Esophagus muscularis mucosa (tissue), 4 donors: ENCODE measurements around the gene BCAS3. TPM values are rescaled to one million over a fixed set of nuclear protein-coding genes. Genes with fewer than 3 reads are reported as not detected.

Experiments used
- DNase-seq: peaks from one replicate; pipeline ENCODE4 v3.0.0-alpha.2; 2017; ENCODE audit errors: extremely low spot score
- H3K27ac ChIP-seq, 4 donors: fragments of 200-600 bp; sonication (generic); replicated peaks in 1 of 4; 1 replicate in 3 of 4; 2 replicates in 1 of 4; pipeline ENCODE4 v1.5.1; 2016 to 2019; ENCODE audit warnings: mild to moderate bottlenecking in 1 of 4
- H3K27me3 ChIP-seq, 4 donors: fragments of 200-600 bp; sonication (generic); one replicate each; pipeline versions ENCODE4 v1.5.1 to v1.6.0; 2016 to 2019
- H3K36me3 ChIP-seq, 4 donors: fragments of 200-600 bp; sonication (generic); one replicate each; pipeline ENCODE4 v1.5.1; 2016 to 2019
- H3K4me1 ChIP-seq, 4 donors: fragments of 200-600 bp; sonication (generic); one replicate each; pipeline ENCODE4 v1.5.1; 2016 to 2019
- H3K4me3 ChIP-seq, 4 donors: fragments of 200-600 bp; sonication (generic); 1 replicate in 2 of 4; 2 replicates in 2 of 4; pipeline ENCODE4 v1.5.1; 2016 to 2019; ENCODE audit warnings: mild to moderate bottlenecking in 4 of 4, moderate library complexity in 1 of 4
- H3K9me3 ChIP-seq, 4 donors: fragments of 200-600 bp; sonication (generic); 1 replicate in 3 of 4; 2 replicates in 1 of 4; pipeline ENCODE4 v1.5.1; 2016 to 2019
- EP300 ChIP-seq: sonication (generic); formaldehyde crosslinking; IDR thresholded peaks from one replicate; pipeline ENCODE4 v1.6.1; 2017; ENCODE audit warnings: antibody characterized with exemption
- POLR2A ChIP-seq: fragments of 450-650 bp; IDR thresholded peaks from one replicate; pipeline ENCODE4 v1.6.1; 2017; ENCODE audit warnings: antibody characterized with exemption, moderate library complexity, mild to moderate bottlenecking, low read depth
- POLR2AphosphoS5 ChIP-seq, 2 donors: sonication (generic); formaldehyde crosslinking; IDR thresholded peaks; one replicate each; pipeline ENCODE4 v1.6.1; 2017; ENCODE audit warnings: antibody characterized with exemption in 2 of 2
- WGBS: methylation state at CpG from one replicate; pipeline ENCODE4 v1.1.5; 2018; 5-methylcytosine and 5-hydroxymethylcytosine counted together
- intact Hi-C: fragments of 100-400 bp; cut with DNase I; formaldehyde crosslinking; loops from one replicate; pipeline ENCODE4 v1.15.1; 2023
- total RNA-seq, 4 donors: library from RNA; depleted of rRNA; stranded (reverse); fragments of >200 nt; gene quantifications; one replicate each; pipeline versions ENCODE4 v1.1.0 to v1.2.1, GENCODE V29; 2016
- TF ChIP-seq, protein P1 (sequence below), 3 experiments: fragments of 200-600 bp in 2 of 3; fragments of 450-650 bp in 1 of 3; sonication (generic) in 2 of 3; IDR thresholded peaks; one replicate each; pipeline ENCODE4 v1.5.1; 2017 to 2019; ENCODE audit warnings: antibody characterized with exemption in 3 of 3, mild to moderate bottlenecking in 2 of 3, moderate library complexity in 1 of 3

The BCAS3 gene
- total RNA-seq, 4 donors from 2014 or later: 17.4 to 25.7 (median 19.5) TPM

DNA sequence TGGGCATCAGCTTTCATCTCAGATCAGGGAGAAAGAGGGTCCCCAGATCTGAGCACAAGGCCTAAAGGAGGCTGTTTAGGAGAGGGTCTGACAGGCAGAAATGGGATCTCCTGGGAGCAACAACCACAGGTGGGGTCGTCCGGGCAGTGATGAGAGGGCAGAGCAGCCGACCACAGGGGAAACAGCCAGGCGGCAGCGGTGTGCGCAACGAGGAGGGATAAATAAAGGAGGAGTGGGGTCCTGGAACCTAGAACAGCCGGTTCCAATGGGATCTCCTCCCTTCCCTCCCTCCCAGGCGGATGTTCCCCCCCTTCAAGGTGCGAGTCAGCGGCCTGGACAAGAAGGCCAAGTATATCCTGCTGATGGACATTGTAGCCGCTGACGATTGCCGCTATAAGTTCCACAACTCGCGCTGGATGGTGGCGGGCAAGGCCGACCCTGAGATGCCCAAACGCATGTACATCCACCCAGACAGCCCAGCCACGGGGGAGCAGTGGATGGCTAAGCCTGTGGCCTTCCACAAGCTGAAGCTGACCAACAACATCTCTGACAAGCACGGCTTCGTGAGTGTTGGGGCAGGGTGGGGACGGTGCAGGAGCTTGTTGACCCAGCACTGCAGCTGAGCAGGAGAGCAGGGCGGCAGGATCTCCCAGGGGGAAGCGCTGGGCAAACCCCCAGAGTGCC, 723.9 kb downstream of the BCAS3 start:
- Histone ChIP-seq H3K27me3 (peaks cover 5 to 95% (median 33%) of the 10 kb centered on the region in 4 donors), H3K4me3 (peak overlapping the region; percentile 66 to 78 (median 72)), H3K9me3 (no peaks in the 10 kb centered on the region), H3K27ac (peak overlapping the region; percentile 88 to 96 (median 90)), H3K36me3 (peaks cover 8 to 40% (median 27%) of the 10 kb centered on the region in 4 donors), H3K4me1 (peaks cover 54 to 95% (median 92%) of the 10 kb centered on the region in 4 donors)
- 80% methylated on average over 16 of the region's 25 CpGs for WGBS
- TF ChIP-seq POLR2A (no peak), EP300 (no peak), POLR2AphosphoS5 (IDR thresholded peaks at IDR 0.05) (no peak)
- TF ChIP-seq, protein P1, sequence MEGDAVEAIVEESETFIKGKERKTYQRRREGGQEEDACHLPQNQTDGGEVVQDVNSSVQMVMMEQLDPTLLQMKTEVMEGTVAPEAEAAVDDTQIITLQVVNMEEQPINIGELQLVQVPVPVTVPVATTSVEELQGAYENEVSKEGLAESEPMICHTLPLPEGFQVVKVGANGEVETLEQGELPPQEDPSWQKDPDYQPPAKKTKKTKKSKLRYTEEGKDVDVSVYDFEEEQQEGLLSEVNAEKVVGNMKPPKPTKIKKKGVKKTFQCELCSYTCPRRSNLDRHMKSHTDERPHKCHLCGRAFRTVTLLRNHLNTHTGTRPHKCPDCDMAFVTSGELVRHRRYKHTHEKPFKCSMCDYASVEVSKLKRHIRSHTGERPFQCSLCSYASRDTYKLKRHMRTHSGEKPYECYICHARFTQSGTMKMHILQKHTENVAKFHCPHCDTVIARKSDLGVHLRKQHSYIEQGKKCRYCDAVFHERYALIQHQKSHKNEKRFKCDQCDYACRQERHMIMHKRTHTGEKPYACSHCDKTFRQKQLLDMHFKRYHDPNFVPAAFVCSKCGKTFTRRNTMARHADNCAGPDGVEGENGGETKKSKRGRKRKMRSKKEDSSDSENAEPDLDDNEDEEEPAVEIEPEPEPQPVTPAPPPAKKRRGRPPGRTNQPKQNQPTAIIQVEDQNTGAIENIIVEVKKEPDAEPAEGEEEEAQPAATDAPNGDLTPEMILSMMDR (IDR thresholded peaks at IDR 0.05): no peak
- intact Hi-C loops: no loop called here
- no peak for DNase-seq

DNA sequence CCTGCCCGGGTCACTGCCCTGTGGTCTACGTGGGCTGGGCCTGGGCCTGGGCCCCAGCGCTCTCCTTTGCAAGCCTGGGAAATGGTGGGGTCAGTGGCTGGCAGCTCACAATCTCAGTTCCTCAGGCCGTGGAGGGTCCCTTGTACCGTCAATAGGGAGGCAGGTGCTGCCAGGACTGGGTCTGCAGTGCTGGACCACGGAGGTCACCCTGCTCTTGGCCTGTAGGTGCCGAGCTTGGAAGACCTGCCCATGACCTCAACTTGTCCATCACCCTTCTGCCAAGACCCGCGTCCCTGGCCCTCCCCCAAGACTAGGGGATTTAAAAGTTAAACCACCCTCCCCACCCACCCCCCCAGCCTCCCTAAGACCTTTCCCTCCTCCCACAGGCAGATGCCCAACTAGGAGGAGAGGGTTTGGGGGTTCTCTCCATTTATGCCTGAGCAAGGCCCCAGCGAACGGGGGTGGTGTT, 724.5 kb downstream of the BCAS3 start:
- peaks cover 48 to 95% (median 91%) of the 10 kb centered on the region in 4 donors for H3K4me1 ChIP-seq
- peak overlapping the region; percentile 66 to 78 (median 72) for H3K4me3 ChIP-seq
- no peak for DNase-seq
- peak overlapping the region; percentile 88 to 96 (median 90) for H3K27ac ChIP-seq
- H3K9me3 ChIP-seq: no peaks in the 10 kb centered on the region
- H3K36me3 ChIP-seq: peaks cover 8 to 40% (median 27%) of the 10 kb centered on the region in 4 donors
- intact Hi-C loops: no loop called here
- peaks cover 5 to 95% (median 27%) of the 10 kb centered on the region in 4 donors for H3K27me3 ChIP-seq
- 50% methylated on average over 2 of the region's 11 CpGs for WGBS
- TF ChIP-seq, protein P1 (IDR thresholded peaks at IDR 0.05): no peak
- TF ChIP-seq POLR2AphosphoS5 (IDR thresholded peaks at IDR 0.05) (no peak), POLR2A (no peak), EP300 (no peak)

DNA sequence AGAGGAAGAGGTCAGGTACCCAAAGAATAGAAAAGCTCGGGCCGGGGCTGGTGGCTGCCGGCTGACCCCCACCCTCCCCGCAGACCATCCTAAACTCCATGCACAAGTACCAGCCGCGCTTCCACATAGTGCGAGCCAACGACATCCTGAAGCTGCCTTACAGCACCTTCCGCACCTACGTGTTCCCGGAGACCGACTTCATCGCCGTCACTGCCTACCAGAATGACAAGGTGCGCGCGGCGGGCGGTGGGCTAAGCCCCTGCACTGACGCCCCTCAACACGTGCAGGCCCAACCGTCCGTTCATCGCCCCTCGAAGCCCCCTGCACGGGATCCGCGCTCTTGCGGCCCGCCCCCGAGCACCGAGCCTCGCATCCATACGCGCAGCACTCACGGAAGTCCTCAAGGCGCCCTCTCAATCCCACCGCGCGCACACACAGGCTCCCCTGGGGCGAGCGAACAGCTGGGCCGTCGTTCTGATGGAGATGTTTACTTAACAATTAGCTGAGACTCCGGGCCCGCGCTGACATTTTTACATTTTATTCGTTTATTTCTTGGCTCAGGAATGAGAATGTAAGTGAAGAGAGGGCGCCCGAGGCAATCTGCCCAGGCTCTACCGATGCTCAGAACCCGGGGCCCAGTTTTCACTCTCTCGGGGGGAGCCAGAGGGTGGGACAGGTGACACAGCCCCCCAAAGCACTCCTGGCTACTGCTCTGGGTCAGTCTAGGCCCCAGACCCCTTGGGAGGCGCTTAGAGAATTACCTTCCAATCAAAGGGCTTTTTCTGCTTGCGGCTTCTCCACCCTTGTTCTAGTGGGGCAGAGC, 725.5 kb downstream of the BCAS3 start:
- no peak for DNase-seq
- TF ChIP-seq, protein P1 (IDR thresholded peaks at IDR 0.05): no peak
- no peak for TF ChIP-seq POLR2AphosphoS5 (IDR thresholded peaks at IDR 0.05)
- no peak for TF ChIP-seq POLR2A
- TF ChIP-seq EP300: no peak
- H3K27ac ChIP-seq: peak overlapping the region; percentile 43 to 91 (median 60)
- WGBS: 61% methylated on average over 51 of the region's 55 CpGs
- intact Hi-C loops: no loop called here
- H3K4me3 ChIP-seq: peak overlapping the region; percentile 33 to 74 (median 56)
- H3K27me3 ChIP-seq: peaks cover 5 to 93% (median 21%) of the 10 kb centered on the region in 4 donors
- H3K4me1 ChIP-seq: peaks cover 37 to 95% (median 91%) of the 10 kb centered on the region in 4 donors
- H3K36me3 ChIP-seq: peaks cover 8 to 44% (median 27%) of the 10 kb centered on the region in 4 donors
- no peaks in the 10 kb centered on the region for H3K9me3 ChIP-seq

DNA sequence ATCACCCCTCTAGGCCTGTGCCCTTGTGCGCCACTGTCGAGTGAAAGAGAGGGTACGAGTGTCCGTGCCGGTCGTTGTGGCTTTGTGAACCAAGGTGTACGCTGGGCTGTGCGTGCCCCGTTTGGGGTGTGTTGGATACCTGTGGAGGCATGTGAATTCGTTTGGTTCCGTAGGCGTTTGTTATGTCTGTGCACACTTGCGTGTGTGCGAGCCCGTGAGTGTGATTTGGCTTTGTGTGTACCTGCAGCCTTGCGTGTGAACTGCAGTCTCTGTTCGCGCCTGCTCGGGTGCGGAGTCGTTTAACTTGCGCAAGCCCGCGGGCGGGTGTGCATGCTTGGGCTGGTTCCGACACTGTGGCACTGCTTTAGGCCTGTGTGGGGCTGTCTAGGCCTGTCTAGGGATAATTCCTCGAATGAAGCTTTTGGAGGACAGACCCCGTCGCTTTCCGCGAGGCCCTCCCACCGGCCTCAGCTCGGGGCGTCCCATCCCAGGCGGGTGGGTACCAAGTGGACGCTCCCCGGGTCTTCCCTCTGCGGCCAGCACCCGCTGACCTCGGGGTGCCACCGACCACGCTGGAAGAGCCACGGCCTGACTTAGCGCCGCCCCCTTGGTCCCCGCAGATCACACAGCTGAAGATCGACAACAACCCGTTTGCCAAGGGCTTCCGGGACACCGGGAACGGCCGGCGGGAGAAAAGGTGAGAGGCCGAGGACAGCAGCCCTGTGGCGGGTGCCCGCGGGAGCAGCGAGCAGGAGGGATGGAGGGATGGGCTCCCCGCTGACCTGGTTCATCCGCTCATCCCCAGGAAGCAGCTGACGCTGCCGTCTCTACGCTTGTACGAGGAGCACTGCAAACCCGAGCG, 726.4 kb downstream of the BCAS3 start:
- WGBS: 51% methylated on average over 52 of the region's 66 CpGs
- peaks cover 5 to 90% (median 16%) of the 10 kb centered on the region in 4 donors for H3K27me3 ChIP-seq
- H3K4me1 ChIP-seq: peaks cover 32 to 95% (median 91%) of the 10 kb centered on the region in 4 donors
- peak overlapping the region; percentile 33 to 74 (median 56) for H3K4me3 ChIP-seq
- H3K27ac ChIP-seq: peak overlapping the region; percentile 55 to 92 (median 78)
- intact Hi-C loops: no loop called here
- peaks cover 8 to 46% (median 27%) of the 10 kb centered on the region in 4 donors for H3K36me3 ChIP-seq
- H3K9me3 ChIP-seq: no peaks in the 10 kb centered on the region
- no peak for TF ChIP-seq POLR2AphosphoS5 (IDR thresholded peaks at IDR 0.05)
- TF ChIP-seq EP300: no peak
- no peak for TF ChIP-seq POLR2A
- TF ChIP-seq, protein P1 (IDR thresholded peaks at IDR 0.05): no peak
- no peak for DNase-seq
